Testis (tissue), 2 donors: ENCODE data around the gene CFAP52.

Source experiments
- POLR2A ChIP-seq: fragments of 450-650 bp; IDR thresholded peaks from one replicate; pipeline ENCODE4 v1.6.1; 2017; ENCODE audit warnings: antibody characterized with exemption, mild to moderate bottlenecking, moderate library complexity
- TF ChIP-seq, protein P1 (sequence below), 3 experiments: fragments of 450-650 bp in 2 of 3; fragments of 200-600 bp in 1 of 3; sonication (generic) in 1 of 3; IDR thresholded peaks; one replicate each; pipeline ENCODE4 v1.5.1; 2016 to 2019; ENCODE audit warnings: antibody characterized with exemption in 3 of 3, mild to moderate bottlenecking in 2 of 3, moderate library complexity in 1 of 3

DNA sequence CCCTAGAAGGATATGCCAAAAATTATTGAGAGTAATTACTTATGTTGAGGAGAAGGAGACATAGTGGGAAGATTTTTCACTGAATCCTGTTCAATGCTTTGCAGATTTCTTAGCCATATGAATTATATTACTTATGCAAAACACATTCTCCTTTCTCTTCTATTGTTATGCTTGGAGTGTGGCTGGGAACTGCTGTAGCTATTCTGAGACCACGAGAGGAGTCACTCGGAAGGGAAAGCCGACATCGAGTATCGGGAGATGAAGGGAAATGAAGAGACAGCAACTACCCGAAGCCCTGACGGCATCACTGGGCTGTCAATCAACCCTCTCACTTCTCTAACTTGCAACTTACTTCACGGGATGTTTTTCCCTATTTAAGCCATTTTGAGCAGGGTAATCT is 40.4 kb upstream of the CFAP52 start:
- TF ChIP-seq POLR2A, result no peak
- TF ChIP-seq, protein P1, sequence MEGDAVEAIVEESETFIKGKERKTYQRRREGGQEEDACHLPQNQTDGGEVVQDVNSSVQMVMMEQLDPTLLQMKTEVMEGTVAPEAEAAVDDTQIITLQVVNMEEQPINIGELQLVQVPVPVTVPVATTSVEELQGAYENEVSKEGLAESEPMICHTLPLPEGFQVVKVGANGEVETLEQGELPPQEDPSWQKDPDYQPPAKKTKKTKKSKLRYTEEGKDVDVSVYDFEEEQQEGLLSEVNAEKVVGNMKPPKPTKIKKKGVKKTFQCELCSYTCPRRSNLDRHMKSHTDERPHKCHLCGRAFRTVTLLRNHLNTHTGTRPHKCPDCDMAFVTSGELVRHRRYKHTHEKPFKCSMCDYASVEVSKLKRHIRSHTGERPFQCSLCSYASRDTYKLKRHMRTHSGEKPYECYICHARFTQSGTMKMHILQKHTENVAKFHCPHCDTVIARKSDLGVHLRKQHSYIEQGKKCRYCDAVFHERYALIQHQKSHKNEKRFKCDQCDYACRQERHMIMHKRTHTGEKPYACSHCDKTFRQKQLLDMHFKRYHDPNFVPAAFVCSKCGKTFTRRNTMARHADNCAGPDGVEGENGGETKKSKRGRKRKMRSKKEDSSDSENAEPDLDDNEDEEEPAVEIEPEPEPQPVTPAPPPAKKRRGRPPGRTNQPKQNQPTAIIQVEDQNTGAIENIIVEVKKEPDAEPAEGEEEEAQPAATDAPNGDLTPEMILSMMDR (IDR thresholded peaks at IDR 0.05), result no peak
